HG02623 (cell line): ENCODE data around the gene CDIP1.

ENCODE experiments used
- ATAC-seq: cut with Tn5 transposase; IDR thresholded peaks from one replicate; pipeline ENCODE4 v1.9.1; 2021; ENCODE audit warnings: moderate library complexity; ENCODE audit not compliant: unreplicated experiment

The CDIP1 gene

GRCh38 chr16:4539716-4540284 lies 1.2 kb upstream of the CDIP1 start:
- no peak for ATAC-seq

- peak; percentile 21 for ATAC-seq
Measured at GRCh38 chr16:4537376-4538343, 913 bp downstream of the CDIP1 start.

GRCh38 chr16:4536391-4537106 lies 2.0 kb downstream of the CDIP1 start:
- ATAC-seq: no peak

GRCh38 chr16:4535627-4536108 lies 2.9 kb downstream of the CDIP1 start:
- ATAC-seq: no peak

- no peak for ATAC-seq
Measured at GRCh38 chr16:4534151-4534790, 4.3 kb downstream of the CDIP1 start.

- no peak for ATAC-seq
Measured at GRCh38 chr16:4533490-4533889, 5.1 kb downstream of the CDIP1 start.

GRCh38 chr16:4532238-4532637 lies 6.3 kb downstream of the CDIP1 start:
- ATAC-seq: no peak

GRCh38 chr16:4531811-4532210 lies 6.8 kb downstream of the CDIP1 start:
- no peak for ATAC-seq

GRCh38 chr16:4529085-4530060 lies 9.2 kb downstream of the CDIP1 start:
- no peak for ATAC-seq

- no peak for ATAC-seq
Measured at GRCh38 chr16:4525634-4526277, 12.8 kb downstream of the CDIP1 start.

GRCh38 chr16:4525069-4525468 lies 13.5 kb downstream of the CDIP1 start:
- ATAC-seq: no peak

- ATAC-seq: no peak
Measured at GRCh38 chr16:4524571-4524970, 14.0 kb downstream of the CDIP1 start.

- ATAC-seq: no peak
Measured at GRCh38 chr16:4523686-4524085, 14.9 kb downstream of the CDIP1 start.

- no peak for ATAC-seq
Measured at GRCh38 chr16:4522051-4522581, 16.5 kb downstream of the CDIP1 start.

- no peak for ATAC-seq
Measured at GRCh38 chr16:4520913-4521312, 17.7 kb downstream of the CDIP1 start.

- no peak for ATAC-seq
Measured at GRCh38 chr16:4519274-4520058, 19.1 kb downstream of the CDIP1 start.

GRCh38 chr16:4517812-4518680 lies 20.5 kb downstream of the CDIP1 start:
- ATAC-seq: no peak
